Naive thymus-derived CD4-positive, alpha-beta T cell (primary cell): Measurements from ENCODE around the gene CACNA2D4. TPM values are rescaled to one million over a fixed set of nuclear protein-coding genes. Genes with fewer than 3 reads are reported as not detected.
"Not testable (repeated sequence)": the region's sequence is repeated elsewhere in the genome, so short reads cannot be mapped to it uniquely, and the experiment has no call there.

Experiments used
- ATAC-seq: fragments of 150-1000 bp; cut with Tn5 transposase; 2 replicates; pipeline ENCODE4 v1.10.0; 2021; ENCODE audit warnings: mild to moderate bottlenecking, moderate library complexity
- CTCF ChIA-PET: fragments of 350-600 bp; sonication (Branson Sonifier 250); formaldehyde crosslinking; loops from one replicate; lab custom pipeline; 2021; ENCODE audit warnings: antibody characterized with exemption; lab: Charles Lee
- POLR2A ChIA-PET: fragments of 350-600 bp; sonication (Branson Sonifier 250); formaldehyde crosslinking; loops from one replicate; lab custom pipeline; 2021; ENCODE audit warnings: antibody characterized with exemption, inconsistent platforms; lab: Charles Lee
- DNase-seq, 9 donors: peaks; one replicate each; pipeline versions ENCODE4 v3.0.0 to v3.0.0-alpha.2; 2020 to 2022; ENCODE audit warnings: mixed read lengths in 1 of 9
- H3K27ac ChIP-seq: one replicate; pipeline ENCODE4 v1.7.0; 2013; ENCODE audit warnings: mild to moderate bottlenecking, low read depth, low read length, moderate library complexity
- H3K27me3 ChIP-seq, 2 donors: one replicate each; pipeline ENCODE4 v1.7.0; 2013; ENCODE audit warnings: low read length in 2 of 2, mild to moderate bottlenecking in 2 of 2, moderate library complexity in 2 of 2; ENCODE audit not compliant: control insufficient read depth in 2 of 2, insufficient read depth in 2 of 2
- H3K36me3 ChIP-seq, 3 experiments: 1 replicate in 2 of 3; 2 replicates in 1 of 3; pipeline ENCODE4 v1.7.0; 2013; ENCODE audit warnings: low read length in 3 of 3, mild to moderate bottlenecking in 3 of 3, moderate library complexity in 1 of 3; ENCODE audit not compliant: insufficient read depth in 3 of 3, control insufficient read depth in 2 of 3
- H3K4me1 ChIP-seq, 2 donors: one replicate each; pipeline ENCODE4 v1.7.0; 2013; ENCODE audit warnings: low read length in 2 of 2, mild to moderate bottlenecking in 2 of 2, moderate library complexity in 1 of 2; ENCODE audit not compliant: control insufficient read depth in 2 of 2, insufficient read depth in 2 of 2
- H3K4me3 ChIP-seq: 2 replicates; pipeline ENCODE4 v1.7.0; 2013; ENCODE audit warnings: mild to moderate bottlenecking, low read length
- H3K9me3 ChIP-seq, 3 experiments: 1 replicate in 2 of 3; 2 replicates in 1 of 3; pipeline ENCODE4 v1.7.0; 2013; ENCODE audit warnings: low read length in 3 of 3; ENCODE audit not compliant: control insufficient read depth in 2 of 3
- H3K27ac Mint-ChIP-seq, 9 donors: one replicate each; pipeline ENCODE4 v1.8.0; 2020 to 2022; ENCODE audit warnings: mixed read lengths in 9 of 9, mild to moderate bottlenecking in 8 of 9, moderate library complexity in 5 of 9, inconsistent platforms in 2 of 9
- H3K27me3 Mint-ChIP-seq, 5 donors: one replicate each; pipeline ENCODE4 v1.8.0; 2021 to 2022; ENCODE audit warnings: mixed read lengths in 5 of 5, mild to moderate bottlenecking in 1 of 5
- H3K36me3 Mint-ChIP-seq, 5 donors: one replicate each; pipeline ENCODE4 v1.8.0; 2020 to 2022; ENCODE audit warnings: mixed read lengths in 5 of 5, mild to moderate bottlenecking in 3 of 5, inconsistent platforms in 1 of 5
- H3K4me1 Mint-ChIP-seq, 7 donors: one replicate each; pipeline ENCODE4 v1.8.0; 2020 to 2022; ENCODE audit warnings: mixed read lengths in 7 of 7, mild to moderate bottlenecking in 3 of 7, inconsistent platforms in 1 of 7
- H3K4me3 Mint-ChIP-seq, 10 donors: one replicate each; pipeline ENCODE4 v1.8.0; 2020 to 2022; ENCODE audit warnings: mild to moderate bottlenecking in 10 of 10, mixed read lengths in 10 of 10, moderate library complexity in 6 of 10, inconsistent platforms in 2 of 10
- H3K9me3 Mint-ChIP-seq, 11 donors: one replicate each; pipeline ENCODE4 v1.8.0; 2020 to 2022; ENCODE audit warnings: mixed read lengths in 11 of 11, mild to moderate bottlenecking in 4 of 11, inconsistent platforms in 1 of 11, moderate library complexity in 1 of 11
- intact Hi-C, 2 donors: fragments of 100-400 bp; cut with micrococcal nuclease; formaldehyde crosslinking; loops; one replicate each; pipeline ENCODE4 v1.15.1; 2023
- polyA plus RNA-seq, 2 donors: library from polyadenylated mRNA; unstranded; fragments of 300-500 nt; fragmentation: Illumina TruSeq; gene quantifications; one replicate each; pipeline ENCODE4 v1.2.3, GENCODE V29; 2021
- total RNA-seq, 6 experiments: library from RNA in 5 of 6; stranded (reverse) in 5 of 6; gene quantifications; 1 replicate in 5 of 6; 2 replicates in 1 of 6; pipeline ENCODE4 v1.2.3 and lab custom pipeline; 2021 to 2026

CACNA2D4 gene
- total and polyA plus RNA-seq, 7 experiments from 2014 or later, result 4.9 to 23.4 (median 9.5) TPM

GRCh38 chr12:1949771-1950470, 31.5 kb upstream of the CACNA2D4 start:
- ChIA-PET POLR2A (no interaction called here), CTCF (no interaction called here)
- Histone ChIP-seq H3K27ac (no peak overlapping the region), H3K36me3 (peaks cover 10 to 90% (median 18%) of the 10 kb centered on the region in 3 experiments), H3K4me3 (no peak overlapping the region), H3K9me3 (no peaks in the 10 kb centered on the region), H3K4me1 (no peaks in the 10 kb centered on the region), H3K27me3 (no peaks in the 10 kb centered on the region)
- ATAC-seq, result no peak
- no peak for DNase-seq
- Mint-ChIP-seq H3K27ac (peak overlapping the region in 4 of 9 donors; percentile 30 to 72 (median 54)), H3K36me3 (peaks cover 24 to 74% (median 53%) of the 10 kb centered on the region in 5 donors), H3K4me3 (peak overlapping the region in 1 of 10 donors; percentile 13), H3K4me1 (peaks cover 0 to 5% (median 2%) of the 10 kb centered on the region in 7 donors), H3K9me3 (peaks cover 0 to 7% (median 0%) of the 10 kb centered on the region in 11 donors), H3K27me3 (no peaks in the 10 kb centered on the region)
- intact Hi-C loops, result no loop called here

- Mint-ChIP-seq H3K4me3 (no peak overlapping the region), H3K9me3 (peaks cover 0 to 7% (median 0%) of the 10 kb centered on the region in 11 donors), H3K27ac (peak overlapping the region in 3 of 9 donors; percentile 45 to 76 (median 48)), H3K27me3 (no peaks in the 10 kb centered on the region), H3K4me1 (peaks cover 0 to 7% (median 2%) of the 10 kb centered on the region in 7 donors), H3K36me3 (peaks cover 24 to 84% (median 59%) of the 10 kb centered on the region in 5 donors)
- Histone ChIP-seq H3K36me3 (peaks cover 10 to 83% (median 18%) of the 10 kb centered on the region in 3 experiments), H3K4me1 (no peaks in the 10 kb centered on the region), H3K27me3 (no peaks in the 10 kb centered on the region), H3K9me3 (no peaks in the 10 kb centered on the region), H3K4me3 (no peak overlapping the region), H3K27ac (no peak overlapping the region)
- intact Hi-C loops, result no loop called here
- POLR2A ChIA-PET, result interaction anchor here (1.5 kb wide), 1 partner anchor 156 kb away, joined by 3 read pairs; no protein-coding TSS in a partner anchor
- CTCF ChIA-PET, result interaction anchor here (0.7 to 1.0 kb wide), 2 partner anchors 9 kb away, joined by 3 read pairs; no protein-coding TSS in a partner anchor
- DNase-seq (no peak), ATAC-seq (no peak)
Observed at GRCh38 chr12:1948883-1949282, 30.4 kb upstream of the CACNA2D4 start.

GRCh38 chr12:1947081-1947480, 28.6 kb upstream of the CACNA2D4 start:
- peaks cover 20 to 82% (median 52%) of the 10 kb centered on the region in 5 donors for H3K36me3 Mint-ChIP-seq
- peaks cover under 1 to 65% (median 14%) of the 10 kb centered on the region in 3 experiments for H3K36me3 ChIP-seq
- ATAC-seq (no peak), DNase-seq (no peak)
- H3K4me3 Mint-ChIP-seq, result no peak overlapping the region
- peaks cover 0 to 7% (median 0%) of the 10 kb centered on the region in 11 donors for H3K9me3 Mint-ChIP-seq
- H3K27ac ChIP-seq, result no peak overlapping the region
- CTCF ChIA-PET, result no interaction called here
- H3K4me1 ChIP-seq, result no peaks in the 10 kb centered on the region
- POLR2A ChIA-PET, result no interaction called here
- no peaks in the 10 kb centered on the region for H3K27me3 Mint-ChIP-seq
- no peaks in the 10 kb centered on the region for H3K27me3 ChIP-seq
- no peaks in the 10 kb centered on the region for H3K9me3 ChIP-seq
- no peak overlapping the region for H3K4me3 ChIP-seq
- H3K4me1 Mint-ChIP-seq, result peaks cover 0 to 10% (median 2%) of the 10 kb centered on the region in 7 donors
- intact Hi-C loops, result no loop called here
- H3K27ac Mint-ChIP-seq, result peak overlapping the region in 3 of 9 donors; percentile 24 to 57 (median 29)

GRCh38 chr12:1946296-1946695, 27.8 kb upstream of the CACNA2D4 start:
- H3K4me3 Mint-ChIP-seq, result no peak overlapping the region
- H3K36me3 Mint-ChIP-seq, result peaks cover 20 to 74% (median 48%) of the 10 kb centered on the region in 5 donors
- intact Hi-C loops, result no loop called here
- Histone ChIP-seq H3K27me3 (no peaks in the 10 kb centered on the region), H3K36me3 (peaks cover 0 to 58% (median 7%) of the 10 kb centered on the region in 3 experiments), H3K4me3 (no peak overlapping the region), H3K4me1 (no peaks in the 10 kb centered on the region), H3K9me3 (no peaks in the 10 kb centered on the region), H3K27ac (no peak overlapping the region)
- H3K27me3 Mint-ChIP-seq, result no peaks in the 10 kb centered on the region
- ChIA-PET CTCF (interaction anchor here (0.9 kb wide), 1 partner anchor 310 kb away, joined by 3 read pairs; no protein-coding TSS in a partner anchor), POLR2A (no interaction called here)
- H3K9me3 Mint-ChIP-seq, result peaks cover 0 to 7% (median 0%) of the 10 kb centered on the region in 11 donors
- peaks cover 0 to 10% (median 2%) of the 10 kb centered on the region in 7 donors for H3K4me1 Mint-ChIP-seq
- no peak for DNase-seq
- no peak for ATAC-seq
- peak overlapping the region in 1 of 9 donors; percentile 20 for H3K27ac Mint-ChIP-seq

- peaks cover 0 to 51% (median 4%) of the 10 kb centered on the region in 3 experiments for H3K36me3 ChIP-seq
- H3K27ac Mint-ChIP-seq, ATAC-seq, H3K9me3 ChIP-seq, H3K4me1 ChIP-seq, H3K9me3 Mint-ChIP-seq, CTCF ChIA-PET, DNase-seq, H3K4me3 ChIP-seq, POLR2A ChIA-PET, H3K4me3 Mint-ChIP-seq, H3K27me3 ChIP-seq, H3K27me3 Mint-ChIP-seq, H3K27ac ChIP-seq, intact Hi-C loops: not testable (repeated sequence)
- Mint-ChIP-seq H3K4me1 (peaks cover 0 to 10% (median 2%) of the 10 kb centered on the region in 7 donors), H3K36me3 (peaks cover 20 to 75% (median 51%) of the 10 kb centered on the region in 5 donors)
Observed at GRCh38 chr12:1945502-1945901, 27.1 kb upstream of the CACNA2D4 start.

- peaks cover under 1 to 29% (median 15%) of the 10 kb centered on the region in 5 donors for H3K36me3 Mint-ChIP-seq
- no peak overlapping the region for H3K4me3 ChIP-seq
- DNase-seq (peak; percentile 75 to 92 (median 84)), ATAC-seq (peak; percentile 100)
- H3K27ac Mint-ChIP-seq, result peak overlapping the region in 5 of 9 donors; percentile 2 to 65 (median 47)
- ChIA-PET POLR2A (interaction anchor here (0.6 to 2.8 kb wide), 8 partner anchors 24 to 250 kb away, joined by 3 to 53 read pairs (median 4); partner anchors contain the start of gene ADIPOR2), CTCF (interaction anchor here (0.6 to 6.3 kb wide), 32 partner anchors 8 to 1581 kb away, joined by 3 to 152 read pairs (median 4); partner anchors contain the start of gene CACNA2D4)
- no peak overlapping the region for H3K27ac ChIP-seq
- H3K9me3 ChIP-seq, result no peaks in the 10 kb centered on the region
- H3K36me3 ChIP-seq, result peaks cover 0 to 14% (median 0%) of the 10 kb centered on the region in 3 experiments
- H3K27me3 ChIP-seq, result no peaks in the 10 kb centered on the region
- peak overlapping the region in 1 of 10 donors; percentile 25 for H3K4me3 Mint-ChIP-seq
- H3K9me3 Mint-ChIP-seq, result peaks cover 0 to under 1% (median 0%) of the 10 kb centered on the region in 11 donors
- H3K4me1 ChIP-seq, result peaks cover 0 to 3% of the 10 kb centered on the region in 2 donors
- peaks cover 0 to 13% (median 4%) of the 10 kb centered on the region in 7 donors for H3K4me1 Mint-ChIP-seq
- intact Hi-C loops, result loop anchor here (1.0 to 5.0 kb wide), 7 partner anchors 25 to 308 kb away; no protein-coding TSS in a partner anchor
- H3K27me3 Mint-ChIP-seq, result no peaks in the 10 kb centered on the region
Observed at GRCh38 chr12:1939801-1940607, 21.6 kb upstream of the CACNA2D4 start.
